OCI-LY3 (cell line): ENCODE measurements around the gene DDT.

Experiments used
- CTCF ChIP-seq: fragments of 200-600, 300-600 bp; sonication (generic); IDR thresholded peaks from 2 replicates; pipeline ENCODE4 v1.5.1; 2014; ENCODE audit warnings: antibody characterized with exemption, low read length, low read depth
- EZH2phosphoT487 ChIP-seq: fragments of 200-600 bp; shearing (Covaris generic); IDR thresholded peaks from 2 replicates; pipeline ENCODE4 v1.6.1; 2018; ENCODE audit warnings: antibody characterized with exemption, mixed run types, low read depth

GRCh38 chr22:24001314-24001713, 27.1 kb upstream of the DDT start:
- TF ChIP-seq CTCF = no peak
- TF ChIP-seq EZH2phosphoT487 = no peak
